Activated CD4-positive, alpha-beta T cell treated with anti-CD3 and anti-CD28 coated beads, Interleukin-2, amount 50 U/mL, for 48 hours (primary cell): ENCODE measurements around the gene EZH2.

Source experiments
- DNase-seq, 2 experiments: peaks; one replicate each; pipeline ENCODE4 v3.0.0-alpha.2; 2020

The EZH2 gene

GRCh38 chr7:148898845-148899484 lies 14.9 kb upstream of the EZH2 start:
- no peak for DNase-seq

GRCh38 chr7:148894591-148894990 lies 10.5 kb upstream of the EZH2 start:
- no peak for DNase-seq

DNA sequence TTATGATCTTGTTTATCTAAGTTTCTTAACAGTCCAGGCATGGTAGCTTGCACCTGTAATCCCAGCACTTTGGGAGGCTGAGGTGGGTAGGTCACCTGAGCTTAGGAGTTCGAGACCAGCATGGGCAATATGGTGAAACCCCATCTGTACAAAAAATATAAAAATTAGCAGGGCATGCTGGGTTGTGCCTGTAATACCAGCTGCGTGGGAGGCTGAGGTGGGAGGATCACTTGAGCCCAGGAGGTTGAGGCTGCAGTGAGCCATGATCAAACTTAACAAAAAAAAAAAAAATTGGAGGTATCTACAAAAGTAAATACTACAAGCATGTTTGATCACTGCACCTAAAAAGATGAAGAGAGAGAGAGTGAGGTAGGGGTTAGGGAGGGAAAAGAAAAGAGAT lies 9.0 kb upstream of the EZH2 start:
- DNase-seq = no peak

- DNase-seq = no peak
Observed at GRCh38 chr7:148888300-148888699, 4.2 kb upstream of the EZH2 start.

GRCh38 chr7:148886844-148887243 lies 2.8 kb upstream of the EZH2 start:
- no peak for DNase-seq

- DNase-seq = peak; percentile 91 to 93
Observed at GRCh38 chr7:148884299-148885022, 370 bp upstream of the EZH2 start.

GRCh38 chr7:148883266-148884048 lies 634 bp downstream of the EZH2 start:
- peak; percentile 47 to 53 for DNase-seq

DNA sequence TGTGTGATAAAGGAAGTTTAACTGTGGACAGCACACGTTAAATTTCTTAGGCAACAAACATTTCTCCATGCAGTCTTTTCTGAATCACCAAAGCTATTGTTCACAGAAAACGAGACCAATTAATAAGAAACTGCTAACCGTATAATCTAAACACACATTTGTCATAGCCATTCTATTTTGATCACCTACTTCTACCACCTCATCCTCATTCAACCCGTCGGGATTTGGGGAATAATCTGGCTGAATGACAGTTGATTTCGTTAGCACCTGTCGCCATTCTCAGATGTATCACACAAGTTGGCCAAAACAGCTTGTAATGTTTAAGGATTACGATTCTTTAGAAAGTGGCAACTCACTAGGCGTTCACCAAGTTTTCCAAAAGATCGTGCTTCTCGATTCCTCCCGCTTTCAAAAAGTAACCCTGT lies 1.2 kb downstream of the EZH2 start:
- no peak for DNase-seq

GRCh38 chr7:148882192-148882591 lies 1.9 kb downstream of the EZH2 start:
- DNase-seq = no peak

DNA sequence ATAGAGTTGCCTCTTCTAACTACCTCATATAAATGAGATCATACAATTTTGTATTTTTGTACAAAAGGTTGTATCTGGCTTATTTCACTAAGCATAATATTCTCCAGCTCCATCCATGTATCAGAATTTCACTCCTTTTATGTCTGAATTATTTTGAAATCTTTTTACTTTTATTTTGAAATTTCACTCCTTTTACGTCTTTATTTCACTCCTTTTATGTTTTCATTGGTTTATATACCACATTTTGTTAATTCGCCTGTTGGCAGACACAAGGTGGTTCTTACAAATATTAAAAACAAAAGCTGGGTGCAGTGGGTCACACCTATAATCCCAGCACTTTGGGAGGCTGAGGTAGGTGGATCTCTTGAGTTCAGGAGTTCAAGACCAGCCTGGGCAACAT lies 5.8 kb downstream of the EZH2 start:
- no peak for DNase-seq

- DNase-seq = no peak
Observed at GRCh38 chr7:148877517-148877916, 6.6 kb downstream of the EZH2 start.

- no peak for DNase-seq
Observed at GRCh38 chr7:148872188-148872587, 11.9 kb downstream of the EZH2 start.

DNA sequence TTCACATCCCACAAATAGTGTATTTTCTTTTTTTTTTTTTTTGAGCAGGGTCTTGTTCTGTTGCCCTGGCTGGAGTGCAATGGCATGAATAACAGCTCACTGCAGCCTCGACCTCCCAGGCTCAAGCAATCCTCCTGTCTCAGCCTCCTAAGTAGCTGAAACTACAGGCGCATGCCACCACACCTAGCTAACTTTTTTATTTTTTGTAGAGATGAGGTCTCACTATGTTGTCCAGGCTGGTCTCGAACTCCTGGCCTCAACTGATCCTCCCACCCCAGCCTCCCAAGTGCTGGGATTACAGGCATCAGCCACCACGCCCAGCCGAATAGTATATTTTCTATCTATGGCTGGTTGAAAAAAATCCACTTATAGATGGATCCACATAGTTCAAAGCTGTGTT lies 12.5 kb downstream of the EZH2 start:
- DNase-seq = no peak

DNA sequence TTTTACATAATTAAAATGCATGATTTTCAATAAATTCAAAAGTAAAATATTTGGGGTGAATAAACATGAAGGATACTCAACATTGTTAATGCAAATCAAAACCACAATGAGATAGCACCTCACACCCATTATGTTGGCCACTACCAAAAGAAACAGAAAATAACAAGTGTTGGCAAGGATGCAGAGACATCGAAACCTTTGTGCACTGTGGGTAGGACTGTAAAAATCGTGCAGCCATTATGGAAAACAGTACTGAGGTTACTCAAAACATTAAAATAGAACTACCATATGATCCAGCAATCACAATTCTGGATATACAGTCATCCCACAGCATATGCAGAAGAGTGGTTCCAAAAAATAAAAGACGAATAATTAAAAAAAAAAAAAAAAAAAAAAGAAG lies 13.1 kb downstream of the EZH2 start:
- DNase-seq = no peak

DNA sequence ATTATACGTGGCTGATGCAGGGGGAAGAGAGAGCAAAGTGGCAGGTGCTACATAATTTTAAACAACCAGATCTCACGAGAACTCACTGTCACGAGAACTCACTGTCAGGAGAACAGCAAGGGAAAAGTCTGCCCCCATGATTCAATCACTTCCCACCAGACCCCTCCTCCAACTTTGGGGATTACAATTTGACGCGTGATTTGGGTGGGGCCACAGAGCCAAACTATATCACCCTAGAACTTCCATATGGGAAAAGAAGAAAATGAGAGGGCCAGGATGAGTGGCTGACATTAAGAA lies 15.8 kb downstream of the EZH2 start:
- DNase-seq = no peak

DNA sequence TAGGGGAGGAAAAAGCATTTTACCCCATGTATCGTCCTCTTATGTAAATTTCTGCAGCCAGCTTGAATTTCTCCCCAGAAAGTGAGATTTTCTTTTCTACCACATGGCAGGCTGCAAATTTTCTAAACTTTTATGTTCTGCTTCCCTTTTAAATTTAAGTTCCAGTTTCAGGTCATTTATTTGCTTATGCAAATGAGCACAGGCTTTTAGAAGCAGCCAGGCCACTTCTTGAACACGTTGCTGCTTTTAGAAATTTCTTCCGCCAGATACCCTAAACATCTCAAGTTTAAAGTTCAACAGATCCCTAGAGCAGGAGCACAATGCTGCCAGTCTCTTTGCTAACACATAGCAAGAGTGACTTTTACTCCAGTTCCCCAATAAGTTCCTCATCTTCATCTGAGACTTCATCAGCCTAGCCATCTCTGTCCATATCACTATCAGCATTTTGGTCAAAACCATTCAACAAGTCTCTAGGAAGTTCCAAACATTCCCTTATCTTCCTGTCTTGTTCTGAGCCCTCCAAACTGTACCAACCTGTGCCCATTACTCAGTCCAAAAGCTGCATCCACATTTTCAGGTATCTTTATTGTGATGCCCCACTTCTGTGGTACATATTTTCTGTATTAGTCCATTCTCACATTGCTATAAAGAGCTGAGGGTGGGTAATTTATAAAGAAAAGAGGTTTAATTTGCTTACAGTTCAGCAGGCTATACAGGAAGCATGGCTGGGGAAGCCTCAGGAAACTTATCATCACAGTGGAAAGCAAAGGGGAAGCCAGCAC lies 16.3 kb downstream of the EZH2 start:
- no peak for DNase-seq

DNA sequence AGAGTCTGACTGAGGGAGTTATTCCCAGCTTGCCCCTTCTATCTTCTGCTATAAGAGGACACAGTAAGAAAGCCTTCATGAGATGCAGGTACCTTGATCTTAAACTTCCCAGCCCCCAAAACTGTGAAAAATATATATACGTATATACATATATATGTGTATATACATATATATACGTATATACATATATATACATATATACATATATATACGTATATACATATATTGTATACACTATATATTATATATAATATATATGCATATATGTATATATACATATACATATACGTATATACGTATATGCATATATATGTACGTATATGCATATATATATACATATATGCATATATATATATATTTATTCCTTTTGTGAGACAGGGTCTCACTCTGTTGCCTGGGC lies 17.7 kb downstream of the EZH2 start:
- DNase-seq = no peak

DNA sequence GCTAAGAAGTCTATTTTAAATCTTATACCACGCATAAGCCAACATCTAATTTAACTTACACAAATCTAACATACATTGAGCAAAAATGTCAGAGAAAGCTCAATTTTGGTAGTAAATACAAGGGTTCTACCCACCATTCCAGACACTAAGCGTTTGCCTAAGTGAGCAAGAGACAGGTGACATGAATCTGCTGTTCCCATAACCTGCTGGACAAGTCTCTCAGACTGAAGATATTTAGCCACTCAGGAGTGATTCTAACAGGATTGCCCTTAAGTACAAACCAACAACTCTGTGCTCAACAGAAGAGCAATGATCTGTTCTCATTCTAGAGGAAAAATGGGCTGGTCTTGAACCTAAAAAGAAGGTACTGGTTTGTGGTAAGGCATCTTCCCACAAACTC lies 18.8 kb downstream of the EZH2 start:
- DNase-seq = no peak

- no peak for DNase-seq
Observed at GRCh38 chr7:148863324-148863723, 20.8 kb downstream of the EZH2 start.

DNA sequence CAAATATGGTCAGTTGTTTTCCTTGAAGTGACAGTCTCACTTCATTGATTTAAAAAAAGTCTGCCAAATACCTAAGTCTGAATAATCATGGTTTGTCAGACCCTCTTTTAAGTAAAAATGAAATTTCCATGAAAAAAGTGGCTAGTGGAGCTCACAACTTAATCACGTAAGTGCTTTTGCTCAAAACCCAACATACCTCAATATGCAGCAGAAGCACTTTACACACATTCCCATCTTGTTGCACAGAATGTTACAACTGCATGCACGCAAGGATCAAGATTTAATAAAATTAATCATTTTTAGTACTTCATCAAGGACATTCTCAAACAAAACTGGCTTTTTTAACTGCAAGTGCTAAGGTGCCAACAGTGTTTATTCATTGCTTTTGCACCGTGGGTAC lies 21.6 kb downstream of the EZH2 start:
- no peak for DNase-seq

GRCh38 chr7:148858489-148858888 lies 25.6 kb downstream of the EZH2 start:
- no peak for DNase-seq

DNA sequence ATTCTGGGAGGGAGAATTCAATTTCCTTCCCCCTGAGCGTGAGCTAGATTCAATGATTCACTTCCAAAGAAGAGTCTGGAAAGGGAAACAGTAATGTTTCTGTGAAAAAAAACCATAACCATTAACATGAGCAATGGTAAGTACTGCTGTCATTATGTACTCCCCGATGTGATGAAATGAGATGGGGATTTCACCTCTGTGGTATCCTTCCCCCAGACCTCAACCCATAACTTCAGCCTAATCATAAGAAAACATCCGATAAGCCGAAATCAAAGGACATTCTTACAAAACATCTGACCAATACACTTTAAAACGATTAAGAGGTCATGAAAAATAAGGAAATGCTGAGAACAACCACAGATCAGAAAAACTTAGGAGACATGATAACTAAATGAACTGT lies 27.2 kb downstream of the EZH2 start:
- no peak for DNase-seq

DNA sequence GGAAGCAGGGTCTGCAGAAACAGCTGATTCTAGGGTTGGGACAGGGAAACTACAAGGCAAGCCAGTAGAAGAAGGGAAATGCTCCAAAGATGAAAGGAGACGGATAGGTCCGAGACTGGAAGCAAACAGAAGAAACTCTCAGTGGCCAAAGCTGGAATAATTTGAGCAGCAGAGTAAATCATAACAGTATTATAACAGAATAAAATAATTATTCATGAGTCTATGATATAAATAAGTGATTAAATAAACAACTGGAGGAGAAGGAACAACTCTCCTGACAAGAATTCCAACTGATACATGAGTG lies 27.6 kb downstream of the EZH2 start:
- DNase-seq = no peak

- no peak for DNase-seq
Observed at GRCh38 chr7:148854983-148855382, 29.1 kb downstream of the EZH2 start.
